ENCODE results near the gene NCKAP5.
"Not testable (repeated sequence)": the region's sequence is repeated elsewhere in the genome, so short reads cannot be mapped to it uniquely, and the experiment has no call there.

The NCKAP5 gene

DNA sequence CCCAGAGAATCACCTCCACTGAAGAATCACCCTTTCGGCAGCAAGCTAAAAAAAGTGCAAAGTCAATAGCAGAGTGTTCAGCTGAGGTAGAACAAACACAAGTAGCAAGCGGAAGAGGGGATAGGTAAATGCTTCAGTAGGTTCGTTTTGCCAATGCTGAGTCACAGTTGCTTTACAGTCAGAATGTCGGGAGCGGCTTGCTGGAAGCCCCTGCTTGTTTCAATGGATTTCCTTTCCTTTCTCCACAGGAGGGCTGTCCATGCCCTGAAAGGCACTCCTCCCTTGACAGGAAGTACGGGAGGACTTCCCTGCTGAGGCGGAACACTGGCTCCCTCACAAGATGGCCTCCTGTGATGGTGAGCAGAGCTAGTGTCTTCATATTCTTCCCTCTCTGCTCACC lies 752.0 kb downstream of the NCKAP5 start:
- no peak for DNase-seq

GRCh38 chr2:132815516-132815915 lies 752.7 kb downstream of the NCKAP5 start:
- no peak for DNase-seq

DNA sequence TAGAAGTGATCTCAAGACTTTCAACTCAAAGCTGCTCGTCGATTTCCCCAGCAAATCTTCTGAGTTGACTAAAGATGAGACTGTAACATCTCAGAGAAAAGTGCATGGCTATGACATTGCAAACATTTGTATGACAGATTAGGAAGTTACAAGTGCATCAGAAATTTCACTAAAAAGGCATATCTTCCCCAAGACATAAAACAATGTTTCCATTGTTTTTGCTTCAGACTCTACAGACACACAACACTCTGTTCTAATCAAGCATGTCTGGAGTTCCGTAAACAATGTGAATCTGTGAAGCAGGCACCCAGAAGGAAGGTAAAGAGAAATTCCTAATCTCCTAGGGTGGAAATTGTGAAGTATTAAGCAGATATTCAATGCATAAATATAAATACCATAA lies 753.6 kb downstream of the NCKAP5 start:
- no peak for DNase-seq

GRCh38 chr2:132813422-132813821 lies 754.8 kb downstream of the NCKAP5 start:
- no peak for DNase-seq

DNA sequence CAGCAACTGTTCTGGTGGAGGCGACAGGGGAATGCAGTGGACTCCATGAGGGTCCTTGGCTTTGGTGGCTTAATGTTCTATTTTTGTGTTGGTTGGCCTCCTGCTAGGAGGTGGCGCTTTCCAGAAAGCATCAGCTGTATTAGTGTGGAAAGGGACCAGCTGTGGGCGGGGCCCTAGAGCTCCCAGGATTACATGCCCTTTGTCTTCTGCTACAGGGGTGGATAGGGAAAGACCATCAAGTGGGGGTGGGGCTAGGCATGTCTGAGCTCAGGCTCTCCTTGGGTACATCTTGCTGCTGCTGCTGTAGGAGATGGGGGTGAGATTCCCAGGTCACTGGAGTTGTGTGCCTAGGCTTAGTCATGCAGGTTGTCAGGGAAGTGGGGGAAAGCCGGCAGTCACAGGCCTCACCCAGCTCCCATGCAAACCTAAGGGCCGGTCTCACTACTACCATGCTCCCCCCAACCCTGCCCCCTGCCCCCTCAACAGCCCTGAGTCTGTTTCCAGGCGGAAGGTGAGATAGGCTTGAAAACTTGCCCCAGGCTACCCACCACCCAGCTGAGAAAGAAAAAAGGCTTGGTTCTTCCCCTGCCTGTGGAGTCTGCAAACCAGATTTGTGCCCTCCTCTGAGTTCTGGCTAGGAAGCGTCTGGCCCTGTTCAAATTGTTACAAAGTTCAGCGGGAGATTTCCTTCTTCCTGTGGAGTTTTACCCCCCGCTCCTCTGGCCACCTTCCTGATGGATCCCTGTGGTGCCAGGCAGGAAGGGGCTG lies 756.9 kb downstream of the NCKAP5 start:
- DNase-seq, result no peak

DNA sequence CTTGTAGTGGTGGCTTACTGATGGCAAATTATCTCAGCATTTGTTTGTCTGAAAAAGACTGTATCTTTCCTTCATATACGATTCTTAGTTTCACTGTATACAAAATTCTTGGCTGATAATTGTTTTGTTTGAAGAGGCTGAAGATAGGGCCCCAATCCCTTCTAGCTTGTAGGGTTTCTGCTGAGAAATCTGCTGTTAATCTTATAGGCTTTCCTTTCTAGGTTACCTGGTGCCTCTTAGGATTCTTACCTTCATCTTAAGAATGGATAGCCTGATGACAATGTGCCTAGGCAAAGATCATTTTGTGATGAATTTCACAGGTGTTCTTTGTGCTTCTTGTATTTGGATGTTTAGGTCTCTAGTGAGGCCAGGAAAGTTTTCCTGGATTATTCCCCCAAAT lies 758.3 kb downstream of the NCKAP5 start:
- DNase-seq, result not testable (repeated sequence)

GRCh38 chr2:132804051-132804450 lies 764.2 kb downstream of the NCKAP5 start:
- DNase-seq, result no peak

DNA sequence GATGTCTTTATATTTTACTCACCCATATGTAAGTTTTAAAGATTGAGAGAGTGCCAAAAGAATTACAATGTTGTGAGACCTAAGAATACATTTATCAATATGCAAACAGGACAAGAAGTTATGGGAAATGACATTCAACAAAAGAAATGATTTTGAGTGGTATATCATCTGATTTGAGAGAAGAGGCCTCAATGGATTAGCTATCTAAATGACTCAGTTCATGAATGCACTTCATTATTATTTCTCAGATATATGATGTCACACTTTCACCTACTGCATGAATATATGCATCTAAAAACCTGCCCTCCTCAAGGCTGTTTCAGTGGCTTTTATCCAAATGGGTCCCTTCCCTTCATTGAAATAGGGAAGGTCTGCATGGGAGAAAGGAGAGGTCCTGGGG lies 769.9 kb downstream of the NCKAP5 start:
- no peak for DNase-seq

DNA sequence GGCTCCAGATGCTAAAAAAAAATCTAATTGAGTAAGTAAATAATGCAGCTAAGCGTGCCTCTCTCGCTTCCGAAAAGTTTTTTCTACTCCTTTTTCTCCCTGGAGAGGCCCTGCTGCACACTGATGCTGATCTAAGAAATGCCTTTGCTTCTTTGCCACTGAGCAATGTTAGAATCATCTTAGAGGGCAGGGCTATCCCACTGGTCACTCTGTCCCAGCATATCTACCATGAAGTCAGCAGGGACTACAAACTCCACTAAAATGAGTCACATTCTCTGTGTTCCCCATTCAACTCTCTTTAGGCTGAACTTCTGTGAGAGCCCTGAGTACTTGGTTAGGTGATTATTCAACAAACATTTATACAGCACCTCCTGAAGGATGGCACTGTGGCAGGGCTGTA lies 770.7 kb downstream of the NCKAP5 start:
- no peak for DNase-seq

- no peak for DNase-seq
Observed at GRCh38 chr2:132797071-132797470, 771.2 kb downstream of the NCKAP5 start.

DNA sequence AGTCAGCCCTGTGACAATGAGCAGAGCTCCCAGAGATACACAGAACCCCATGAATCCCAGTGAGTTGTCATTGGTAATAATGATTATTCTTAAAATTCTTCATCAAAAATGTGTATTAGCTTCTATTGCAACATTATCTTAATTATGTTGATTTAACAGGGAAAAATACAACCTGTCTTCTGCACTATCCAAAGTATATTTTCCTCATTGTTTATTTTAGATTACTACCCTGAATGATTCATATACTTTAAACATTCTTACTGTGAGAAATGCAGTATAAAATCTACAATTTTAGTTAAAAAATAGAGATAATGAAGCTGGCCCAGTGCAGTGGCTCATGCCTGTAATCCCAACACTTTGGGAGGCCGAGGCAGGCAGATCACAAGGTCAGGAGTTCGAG lies 773.0 kb downstream of the NCKAP5 start:
- DNase-seq, result no peak

- no peak for DNase-seq
Observed at GRCh38 chr2:132793532-132793931, 774.7 kb downstream of the NCKAP5 start.

DNA sequence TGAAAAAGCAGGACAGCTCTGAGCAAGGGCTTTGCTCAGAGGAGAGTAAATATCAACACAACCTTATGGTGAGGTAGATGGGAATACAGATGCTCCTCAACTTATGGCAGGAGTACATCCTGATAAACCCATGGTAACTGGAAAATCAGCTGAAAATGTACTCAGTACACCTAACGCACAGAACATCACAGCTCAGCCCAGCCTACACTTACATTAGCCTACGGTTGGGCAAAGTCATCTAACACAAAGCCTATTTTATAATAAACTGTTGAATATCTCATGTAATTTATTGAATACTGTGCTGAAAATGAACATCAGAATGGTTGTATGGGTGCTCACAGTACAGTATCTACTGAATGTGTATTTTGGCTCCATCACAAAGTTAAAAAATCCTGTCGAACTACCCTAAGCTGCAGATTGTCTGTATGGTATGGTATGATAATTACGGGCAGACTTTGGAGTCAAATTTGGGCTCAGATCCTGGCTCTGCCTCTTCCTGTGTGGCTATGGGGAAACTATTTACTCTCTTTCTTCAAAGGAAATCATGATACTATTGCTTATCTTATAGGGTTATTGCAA lies 778.0 kb downstream of the NCKAP5 start:
- DNase-seq, result no peak

- DNase-seq, result no peak
Observed at GRCh38 chr2:132789066-132789465, 779.2 kb downstream of the NCKAP5 start.

GRCh38 chr2:132788310-132788838 lies 779.9 kb downstream of the NCKAP5 start:
- no peak for DNase-seq

DNA sequence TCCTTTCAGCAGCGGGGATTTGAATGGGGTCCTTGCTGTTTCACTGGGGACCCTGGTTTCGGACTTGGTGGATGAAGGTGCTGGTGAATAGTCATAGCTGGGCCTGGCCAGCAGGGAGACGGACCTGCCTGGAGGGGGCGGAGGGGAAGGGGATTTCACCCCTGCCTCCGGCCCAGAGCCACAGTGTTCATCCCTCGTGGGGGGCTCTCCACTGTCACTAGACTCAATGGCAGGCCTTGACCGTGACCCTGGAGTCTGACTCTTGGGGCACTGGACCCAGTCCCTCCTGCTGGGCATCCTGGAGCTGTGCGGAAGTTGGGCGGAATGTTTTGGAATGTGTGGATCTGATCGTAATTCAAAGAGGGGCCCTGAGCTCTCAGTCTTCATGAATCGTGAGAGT lies 784.4 kb downstream of the NCKAP5 start:
- DNase-seq, result no peak

- DNase-seq, result no peak
Observed at GRCh38 chr2:132782176-132782783, 786.0 kb downstream of the NCKAP5 start.

DNA sequence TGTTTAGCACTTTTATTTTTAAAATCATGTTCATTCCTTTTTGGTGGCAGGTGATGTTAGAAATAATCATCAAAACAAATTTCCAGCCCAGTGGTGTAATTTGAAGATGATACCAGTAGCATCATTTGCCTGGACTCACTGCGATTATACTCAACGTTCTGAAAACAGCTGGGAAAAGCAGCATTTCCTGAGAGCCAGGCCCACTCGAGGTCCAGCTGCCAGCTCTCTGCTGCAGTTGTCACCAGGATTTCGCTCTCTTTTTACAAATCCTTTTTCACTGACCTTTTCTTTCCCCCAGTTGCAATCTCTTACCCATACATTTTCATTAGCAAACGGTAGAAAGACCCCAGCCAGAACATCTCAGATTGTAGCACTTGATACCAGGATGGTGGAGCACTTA lies 787.6 kb downstream of the NCKAP5 start:
- DNase-seq, result no peak

GRCh38 chr2:132779206-132779721 lies 789.0 kb downstream of the NCKAP5 start:
- no peak for DNase-seq

GRCh38 chr2:132776287-132776686 lies 792.0 kb downstream of the NCKAP5 start:
- DNase-seq, result no peak

- DNase-seq, result no peak
Observed at GRCh38 chr2:132774189-132774588, 794.1 kb downstream of the NCKAP5 start.

- DNase-seq, result no peak
Observed at GRCh38 chr2:132773331-132773730, 794.9 kb downstream of the NCKAP5 start.

- no peak for DNase-seq
Observed at GRCh38 chr2:132772340-132772739, 795.9 kb downstream of the NCKAP5 start.

DNA sequence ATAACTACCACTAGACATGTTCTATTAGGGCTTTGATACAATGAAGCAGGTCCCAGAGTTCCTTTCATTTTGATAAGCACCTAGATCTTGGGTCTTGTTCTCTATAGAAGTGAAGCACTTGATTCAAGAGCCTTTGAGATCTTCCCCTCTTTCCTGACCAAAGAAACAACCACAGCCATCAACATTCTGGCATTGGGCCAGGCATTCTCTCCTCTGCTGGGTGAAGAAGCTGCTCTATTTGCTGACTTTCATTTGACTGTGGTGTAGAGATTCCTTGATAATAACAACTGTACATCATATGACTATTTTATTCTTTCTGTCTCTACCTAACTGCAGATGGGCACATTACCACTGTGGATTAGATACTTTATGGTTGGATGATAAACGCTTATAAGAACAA lies 801.7 kb downstream of the NCKAP5 start:
- no peak for DNase-seq
